Endothelial cell of umbilical vein (primary cell): ENCODE results near the gene KIF6. TPM values are rescaled to one million over a fixed set of nuclear protein-coding genes. Genes with fewer than 3 reads are reported as not detected.

Experiments used
- BruUV-seq: library from RNA; stranded (reverse); fragments of 400-500 nt; replicated peaks from 2 replicates; lab custom pipeline; 2021; lab: Mats Ljungman, UMichigan
- CTCF ChIA-PET: fragments of 300-600, 350-600 bp; sonication (Branson Sonifier 250); formaldehyde crosslinking; loops from one replicate; lab custom pipeline; 2021; ENCODE audit warnings: antibody characterized with exemption, inconsistent platforms; lab: Charles Lee
- POLR2A ChIA-PET: fragments of 300-600, 350-600 bp; sonication (Branson Sonifier 250); formaldehyde crosslinking; loops from one replicate; lab custom pipeline; 2021; ENCODE audit warnings: antibody characterized with exemption, inconsistent platforms; lab: Charles Lee
- DNase-seq: peaks from one replicate; pipeline ENCODE4 v3.0.0-alpha.2; 2011; ENCODE audit warnings: low read depth, low spot score
- FAIRE-seq: peaks from 2 replicates; lab custom pipeline; 2011; peaks lifted over from hg19 to GRCh38; lab: Jason Lieb, UNC
- H2AFZ ChIP-seq: 2 replicates; pipeline ENCODE4 v1.6.0; 2012; ENCODE audit warnings: low read depth, low read length, control low read depth, inconsistent platforms
- H3K27ac ChIP-seq: 2 replicates; pipeline ENCODE4 v1.5.1; 2011; ENCODE audit warnings: low read depth, mild to moderate bottlenecking, control low read depth, low read length, moderate library complexity; ENCODE audit not compliant: insufficient read depth
- H3K27me3 ChIP-seq, 2 experiments: 2 replicates each; pipeline versions ENCODE4 v1.6.0 to v1.6.1; 2011; ENCODE audit warnings: low read length in 2 of 2, mixed read lengths in 1 of 2; ENCODE audit not compliant: control insufficient read depth in 2 of 2, insufficient read depth in 2 of 2
- H3K36me3 ChIP-seq, 2 experiments: 2 replicates in 1 of 2; 3 replicates in 1 of 2; pipeline ENCODE4 v1.5.1; 2011; ENCODE audit warnings: low read length in 2 of 2, mild to moderate bottlenecking in 1 of 2, moderate library complexity in 1 of 2; ENCODE audit not compliant: control insufficient read depth in 2 of 2, insufficient read depth in 2 of 2; ENCODE audit errors: extremely low read depth in 1 of 2
- H3K4me1 ChIP-seq: 3 replicates; pipeline ENCODE4 v1.5.1; 2011; ENCODE audit warnings: mild to moderate bottlenecking, low read length; ENCODE audit not compliant: control insufficient read depth, insufficient read depth; ENCODE audit errors: extremely low read depth
- H3K4me2 ChIP-seq: 2 replicates; pipeline ENCODE4 v1.6.1; 2011; ENCODE audit warnings: low read length, control low read depth, mixed read lengths; ENCODE audit not compliant: insufficient read depth
- H3K4me3 ChIP-seq, 3 experiments: fragments of 200-600 bp in 1 of 3; sonication (generic), shearing (Covaris generic) in 1 of 3; replicated peaks in 1 of 3; 2 replicates each; pipeline ENCODE4 v1.5.1; 2011 to 2016; ENCODE audit warnings: control low read depth in 3 of 3, low read length in 3 of 3, mild to moderate bottlenecking in 2 of 3, inconsistent platforms in 1 of 3, low read depth in 1 of 3, moderate library complexity in 1 of 3; ENCODE audit not compliant: insufficient read depth in 1 of 3
- H3K79me2 ChIP-seq: 2 replicates; pipeline ENCODE4 v1.6.0; 2012; ENCODE audit warnings: low read length, inconsistent platforms; ENCODE audit not compliant: control insufficient read depth, insufficient read depth
- H3K9ac ChIP-seq: replicated peaks from 2 replicates; pipeline ENCODE3; 2011; ENCODE audit warnings: low read length, control low read depth; ENCODE audit not compliant: insufficient read depth; ENCODE audit errors: extremely low read depth
- H3K9me1 ChIP-seq: replicated peaks from 3 replicates; pipeline ENCODE4 v1.6.0; 2011; ENCODE audit warnings: mild to moderate bottlenecking, low read length; ENCODE audit not compliant: control insufficient read depth, insufficient read depth; ENCODE audit errors: extremely low read depth
- H3K9me3 ChIP-seq: replicated peaks from 2 replicates; pipeline ENCODE4 v1.5.1; 2012; ENCODE audit warnings: low read length, inconsistent platforms; ENCODE audit not compliant: control insufficient read depth, insufficient read depth
- H4K20me1 ChIP-seq: replicated peaks from 2 replicates; pipeline ENCODE3; 2011; ENCODE audit warnings: mild to moderate bottlenecking, low read length; ENCODE audit not compliant: control insufficient read depth, insufficient read depth; ENCODE audit errors: extremely low read depth
- CTCF ChIP-seq, 2 donors: IDR thresholded peaks; 1 replicate in 1 of 2; 2 replicates in 1 of 2; pipeline ENCODE4 v1.5.1; 2011; ENCODE audit warnings: low read length in 2 of 2, mild to moderate bottlenecking in 2 of 2, moderate library complexity in 2 of 2, control low read depth in 1 of 2, inconsistent platforms in 1 of 2, low read depth in 1 of 2; ENCODE audit not compliant: insufficient read depth in 1 of 2; ENCODE audit errors: extremely low read depth in 1 of 2
- EZH2 ChIP-seq: IDR thresholded peaks from 2 replicates; pipeline ENCODE4 v1.6.1; 2012; ENCODE audit warnings: borderline replicate concordance, low read depth, mild to moderate bottlenecking, moderate library complexity, low read length, inconsistent platforms; ENCODE audit not compliant: severe bottlenecking
- FOS ChIP-seq: IDR thresholded peaks from 2 replicates; pipeline ENCODE4 v1.6.1; 2011; ENCODE audit warnings: mild to moderate bottlenecking, low read length, moderate library complexity, borderline replicate concordance; ENCODE audit not compliant: insufficient read depth
- GATA2 ChIP-seq: IDR thresholded peaks from 2 replicates; pipeline ENCODE4 v1.7.0; 2011; ENCODE audit warnings: low read depth, mild to moderate bottlenecking, moderate library complexity, mixed read lengths, low read length; ENCODE audit not compliant: insufficient read length, insufficient read depth
- JUN ChIP-seq: IDR thresholded peaks from 2 replicates; pipeline ENCODE4 v1.6.1; 2011; ENCODE audit warnings: borderline replicate concordance, low read depth; ENCODE audit not compliant: insufficient read length, insufficient read depth
- MAX ChIP-seq: IDR thresholded peaks from 2 replicates; pipeline ENCODE4 v1.6.1; 2011; ENCODE audit not compliant: insufficient read depth, insufficient read length
- MYC ChIP-seq: IDR thresholded peaks from one replicate; pipeline ENCODE4 v1.6.1; 2011; ENCODE audit warnings: mild to moderate bottlenecking, low read depth, low read length
- POLR2A ChIP-seq: IDR thresholded peaks from 2 replicates; pipeline ENCODE4 v1.6.1; 2012; ENCODE audit warnings: low read depth, mild to moderate bottlenecking, control low read depth, low read length
- POLR2AphosphoS5 ChIP-seq: IDR thresholded peaks from 2 replicates; pipeline ENCODE4 v1.6.1; 2012; ENCODE audit warnings: low read depth, mild to moderate bottlenecking, control low read depth, low read length, moderate library complexity; ENCODE audit not compliant: insufficient read depth
- dilution Hi-C: fragments of 300-500 bp; cut with MboI; formaldehyde crosslinking; loops from one replicate; pipeline ENCODE4 v1.15.0; 2019; ENCODE audit warnings: low sequenced_read_pairs; ENCODE audit not compliant: extremely low pct_ligation_motif_present
- intact Hi-C: fragments of 100-400 bp; cut with micrococcal nuclease; formaldehyde crosslinking; loops from one replicate; pipeline ENCODE4 v1.10.0; 2022
- polyA plus RNA-seq, 4 experiments: library from polyadenylated mRNA; depleted of rRNA in 3 of 4; stranded (reverse) in 3 of 4; unstranded in 1 of 4; fragments of >200 nt; gene quantifications; 2 replicates each; pipeline versions ENCODE4 v1.2.1 to v1.2.3, GENCODE V29; 2011 to 2012; ENCODE audit warnings: missing spikeins in 1 of 4
- total RNA-seq: library from RNA; stranded (reverse); gene quantifications from 2 replicates; pipeline ENCODE4 v1.2.3, GENCODE V29; 2021

The KIF6 gene
- total and polyA plus RNA-seq, 2 donors (not counting 3 experiments of a cell fraction or from before 2014, with no cell fraction given) = not detected

GRCh38 chr6:39302669-39303424 is 422.4 kb downstream of the KIF6 start:
- Histone ChIP-seq H3K79me2 (no peaks in the 10 kb centered on the region), H3K27ac (no peak overlapping the region), H3K9me3 (no peaks in the 10 kb centered on the region), H3K4me3 (no peak overlapping the region), H3K4me1 (no peaks in the 10 kb centered on the region), H3K9me1 (no peaks in the 10 kb centered on the region), H3K9ac (no peak overlapping the region), H3K4me2 (no peak overlapping the region), H4K20me1 (no peaks in the 10 kb centered on the region), H3K27me3 (no peaks in the 10 kb centered on the region), H2AFZ (peak overlapping the region; percentile 90), H3K36me3 (no peaks in the 10 kb centered on the region)
- intact Hi-C loops (loop anchor here (1.0 to 2.0 kb wide), 5 partner anchors 137 to 431 kb away; no protein-coding TSS in a partner anchor), dilution Hi-C loops (no loop called here)
- ChIA-PET CTCF (interaction anchor here (0.6 to 14.2 kb wide), 33 partner anchors 9 to 551 kb away, joined by 3 to 223 read pairs (median 4); partner anchors contain the start of gene SAYSD1), POLR2A (no interaction called here)
- TF ChIP-seq CTCF (IDR thresholded peaks at IDR 0.05; ENCODE audit: extremely low read depth in 1 of 2, insufficient read depth in 1 of 2, low read depth in 1 of 2, low read length in 2 of 2) = peak; percentile 76 to 90
- no peak for TF ChIP-seq EZH2
- no TSS peak for BruUV-seq
- DNase-seq (peak; percentile 63), FAIRE-seq (peak; percentile 82)

GRCh38 chr6:39302011-39302410 is 423.2 kb downstream of the KIF6 start:
- ChIA-PET POLR2A (no interaction called here), CTCF (interaction anchor here (1.1 to 14.2 kb wide), 15 partner anchors 11 to 492 kb away, joined by 3 to 223 read pairs (median 4); no protein-coding TSS in a partner anchor)
- H3K4me3 ChIP-seq = no peak overlapping the region
- DNase-seq (no peak), FAIRE-seq (no peak)
- H3K4me2 ChIP-seq = no peak overlapping the region
- no peak overlapping the region for H3K27ac ChIP-seq
- no peaks in the 10 kb centered on the region for H3K9me3 ChIP-seq
- H2AFZ ChIP-seq = no peak overlapping the region
- no peak for TF ChIP-seq MAX
- TF ChIP-seq POLR2A = no peak
- TF ChIP-seq FOS = no peak
- TF ChIP-seq MYC = no peak
- no peak for TF ChIP-seq CTCF (IDR thresholded peaks at IDR 0.05; ENCODE audit: extremely low read depth in 1 of 2, insufficient read depth in 1 of 2, low read depth in 1 of 2, low read length in 2 of 2)
- no peak for TF ChIP-seq GATA2
- TF ChIP-seq EZH2 = no peak
- TF ChIP-seq JUN = no peak
- no peak for TF ChIP-seq POLR2AphosphoS5
- H3K9ac ChIP-seq = no peak overlapping the region
- no peaks in the 10 kb centered on the region for H3K27me3 ChIP-seq
- H3K79me2 ChIP-seq = no peaks in the 10 kb centered on the region
- no peaks in the 10 kb centered on the region for H3K9me1 ChIP-seq
- intact Hi-C loops (loop anchor here (2.0 kb wide), 1 partner anchor 213 kb away; no protein-coding TSS in a partner anchor), dilution Hi-C loops (no loop called here)
- H3K36me3 ChIP-seq = no peaks in the 10 kb centered on the region
- H4K20me1 ChIP-seq = no peaks in the 10 kb centered on the region
- no TSS peak for BruUV-seq
- H3K4me1 ChIP-seq = no peaks in the 10 kb centered on the region
